ENCODE results near the gene NLRP6. TPM values are rescaled to one million over a fixed set of nuclear protein-coding genes. Genes with fewer than 3 reads are reported as not detected.
A peak's percentile ranks its signal among the peaks of the same experiment; 100 is the strongest.

The NLRP6 gene
- not detected for polyA plus RNA-seq (2013, experiment 1 of 2)
- polyA plus RNA-seq (2013, experiment 2 of 2), result not detected

- Histone ChIP-seq H3K36me3 (ENCODE audit: control insufficient read depth, insufficient read depth, low read length) (no peaks in the 10 kb centered on the region), H4K8ac (ENCODE audit: low read depth, low read length) (no peak within 1 kb of the TSS), H3K23ac (ENCODE audit: low read length) (no peak within 1 kb of the TSS), H3K9ac (ENCODE audit: low read length) (no peak within 1 kb of the TSS), H3K27ac (ENCODE audit: low read depth, low read length) (no peak within 1 kb of the TSS), H3K18ac (ENCODE audit: low read length) (no peak within 1 kb of the TSS), H2BK120ac (ENCODE audit: low read depth, low read length) (no peak within 1 kb of the TSS), H4K5ac (ENCODE audit: low read length) (no peak within 1 kb of the TSS), H3K4me1 (ENCODE audit: control insufficient read depth, low read depth, low read length) (no peaks in the 10 kb centered on the region), H3K4me3 (ENCODE audit: low read length) (no peak within 1 kb of the TSS), H3K4me2 (ENCODE audit: low read length) (no peak within 1 kb of the TSS), H3K4ac (ENCODE audit: low read depth, low read length) (no peak within 1 kb of the TSS), H2AK5ac (ENCODE audit: low read length) (no peak within 1 kb of the TSS), H3K79me1 (ENCODE audit: low read length) (no peaks in the 10 kb centered on the region), H3K27me3 (ENCODE audit: insufficient read depth, low read length, poor library complexity) (no peaks in the 10 kb centered on the region), H3K79me2 (ENCODE audit: control insufficient read depth, insufficient read depth, low read length) (no peaks in the 10 kb centered on the region), H2BK5ac (ENCODE audit: low read length) (no peak within 1 kb of the TSS), H2BK15ac (replicated peaks; ENCODE audit: low read depth) (no peak within 1 kb of the TSS), H3K56ac (ENCODE audit: low read length) (no peak within 1 kb of the TSS)
- no peak for DNase-seq
- WGBS (ENCODE audit: extremely low coverage, insufficient coverage, low lambda C conversion rate), result no CpG with 5 or more reads among the region's 21 CpGs
These were observed at the start of gene NLRP6 for GRCh38 chr11:278001-278951. Gene NLRP6 (plus strand): TSS chr11:278407. CDS start chr11:278570, 163 bp downstream.

GRCh38 chr11:230431-230830 lies 47.8 kb upstream of the NLRP6 start:
- H3K4me1 ChIP-seq (ENCODE audit: control insufficient read depth, low read depth, low read length), result no peaks in the 10 kb centered on the region
- H2BK15ac ChIP-seq (replicated peaks; ENCODE audit: low read depth), result no peak overlapping the region
- no peak overlapping the region for H3K4ac ChIP-seq (ENCODE audit: low read depth, low read length)
- no peaks in the 10 kb centered on the region for H3K79me2 ChIP-seq (ENCODE audit: control insufficient read depth, insufficient read depth, low read length)
- no peak overlapping the region for H3K23ac ChIP-seq (ENCODE audit: low read length)
- H3K56ac ChIP-seq (ENCODE audit: low read length), result no peak overlapping the region
- no peak overlapping the region for H3K27ac ChIP-seq (ENCODE audit: low read depth, low read length)
- H2BK5ac ChIP-seq (ENCODE audit: low read length), result no peak overlapping the region
- no peaks in the 10 kb centered on the region for H3K27me3 ChIP-seq (ENCODE audit: insufficient read depth, low read length, poor library complexity)
- H3K36me3 ChIP-seq (ENCODE audit: control insufficient read depth, insufficient read depth, low read length), result no peaks in the 10 kb centered on the region
- no peak overlapping the region for H4K8ac ChIP-seq (ENCODE audit: low read depth, low read length)
- H2AK5ac ChIP-seq (ENCODE audit: low read length), result no peak overlapping the region
- DNase-seq, result no peak
- no peaks in the 10 kb centered on the region for H3K79me1 ChIP-seq (ENCODE audit: low read length)
- no CpG with 5 or more reads among the region's 10 CpGs for WGBS (ENCODE audit: extremely low coverage, insufficient coverage, low lambda C conversion rate)
- no peak overlapping the region for H3K4me3 ChIP-seq (ENCODE audit: low read length)
- no peak overlapping the region for H2BK120ac ChIP-seq (ENCODE audit: low read depth, low read length)
- H3K18ac ChIP-seq (ENCODE audit: low read length), result no peak overlapping the region
- H3K4me2 ChIP-seq (ENCODE audit: low read length), result no peak overlapping the region
- H3K9ac ChIP-seq (ENCODE audit: low read length), result no peak overlapping the region
- no peak overlapping the region for H4K5ac ChIP-seq (ENCODE audit: low read length)

- WGBS (ENCODE audit: extremely low coverage, insufficient coverage, low lambda C conversion rate), result no CpG with 5 or more reads among the region's 20 CpGs
- H4K8ac ChIP-seq (ENCODE audit: low read depth, low read length), result no peak overlapping the region
These were observed 45.2 kb upstream of the NLRP6 start for GRCh38 chr11:232783-233565.

GRCh38 chr11:235180-235579 lies 43.0 kb upstream of the NLRP6 start:
- H3K4me1 ChIP-seq (ENCODE audit: control insufficient read depth, low read depth, low read length), result no peaks in the 10 kb centered on the region
- H3K9ac ChIP-seq (ENCODE audit: low read length), result peak overlapping the region; percentile 86
- no peak overlapping the region for H2BK15ac ChIP-seq (replicated peaks; ENCODE audit: low read depth)
- peaks cover 5% of the 10 kb centered on the region for H3K79me1 ChIP-seq (ENCODE audit: low read length)
- no peak overlapping the region for H2BK5ac ChIP-seq (ENCODE audit: low read length)
- no peak overlapping the region for H3K4me2 ChIP-seq (ENCODE audit: low read length)
- no peak overlapping the region for H3K4me3 ChIP-seq (ENCODE audit: low read length)
- no peak overlapping the region for H3K27ac ChIP-seq (ENCODE audit: low read depth, low read length)
- no peaks in the 10 kb centered on the region for H3K36me3 ChIP-seq (ENCODE audit: control insufficient read depth, insufficient read depth, low read length)
- H2BK120ac ChIP-seq (ENCODE audit: low read depth, low read length), result no peak overlapping the region
- H2AK5ac ChIP-seq (ENCODE audit: low read length), result no peak overlapping the region
- DNase-seq, result no peak
- peak overlapping the region; percentile 88 for H3K56ac ChIP-seq (ENCODE audit: low read length)
- H3K23ac ChIP-seq (ENCODE audit: low read length), result no peak overlapping the region
- H3K4ac ChIP-seq (ENCODE audit: low read depth, low read length), result no peak overlapping the region
- no peak overlapping the region for H4K5ac ChIP-seq (ENCODE audit: low read length)
- no peaks in the 10 kb centered on the region for H3K27me3 ChIP-seq (ENCODE audit: insufficient read depth, low read length, poor library complexity)
- no CpG with 5 or more reads among the region's 8 CpGs for WGBS (ENCODE audit: extremely low coverage, insufficient coverage, low lambda C conversion rate)
- no peak overlapping the region for H3K18ac ChIP-seq (ENCODE audit: low read length)
- H4K8ac ChIP-seq (ENCODE audit: low read depth, low read length), result no peak overlapping the region
- H3K79me2 ChIP-seq (ENCODE audit: control insufficient read depth, insufficient read depth, low read length), result peaks cover 19% of the 10 kb centered on the region

More at GRCh38 chr11:232783-233565, 45.2 kb upstream of the NLRP6 start:
- Histone ChIP-seq H3K36me3 (ENCODE audit: control insufficient read depth, insufficient read depth, low read length) (no peaks in the 10 kb centered on the region), H3K4me3 (ENCODE audit: low read length) (no peak overlapping the region), H3K79me2 (ENCODE audit: control insufficient read depth, insufficient read depth, low read length) (peaks cover 10% of the 10 kb centered on the region), H3K27ac (ENCODE audit: low read depth, low read length) (no peak overlapping the region), H3K27me3 (ENCODE audit: insufficient read depth, low read length, poor library complexity) (no peaks in the 10 kb centered on the region), H2BK15ac (replicated peaks; ENCODE audit: low read depth) (no peak overlapping the region), H3K79me1 (ENCODE audit: low read length) (no peaks in the 10 kb centered on the region), H3K4ac (ENCODE audit: low read depth, low read length) (no peak overlapping the region), H3K23ac (ENCODE audit: low read length) (no peak overlapping the region), H2BK5ac (ENCODE audit: low read length) (no peak overlapping the region), H3K56ac (ENCODE audit: low read length) (no peak overlapping the region), H3K18ac (ENCODE audit: low read length) (no peak overlapping the region), H2BK120ac (ENCODE audit: low read depth, low read length) (no peak overlapping the region), H4K5ac (ENCODE audit: low read length) (no peak overlapping the region), H3K9ac (ENCODE audit: low read length) (no peak overlapping the region), H3K4me1 (ENCODE audit: control insufficient read depth, low read depth, low read length) (no peaks in the 10 kb centered on the region), H2AK5ac (ENCODE audit: low read length) (no peak overlapping the region), H3K4me2 (ENCODE audit: low read length) (no peak overlapping the region)
- no peak for DNase-seq

- H2BK15ac ChIP-seq (replicated peaks; ENCODE audit: low read depth), result no peak overlapping the region
- no peaks in the 10 kb centered on the region for H3K4me1 ChIP-seq (ENCODE audit: control insufficient read depth, low read depth, low read length)
- peak overlapping the region; percentile 84 for H3K4me2 ChIP-seq (ENCODE audit: low read length)
- no peaks in the 10 kb centered on the region for H3K36me3 ChIP-seq (ENCODE audit: control insufficient read depth, insufficient read depth, low read length)
- peak overlapping the region; percentile 86 for H3K9ac ChIP-seq (ENCODE audit: low read length)
- peak overlapping the region; percentile 77 for H3K18ac ChIP-seq (ENCODE audit: low read length)
- peak overlapping the region; percentile 88 for H3K56ac ChIP-seq (ENCODE audit: low read length)
- peak overlapping the region; percentile 75 for H3K4me3 ChIP-seq (ENCODE audit: low read length)
- H3K23ac ChIP-seq (ENCODE audit: low read length), result no peak overlapping the region
- H3K79me1 ChIP-seq (ENCODE audit: low read length), result peaks cover 5% of the 10 kb centered on the region
- no peak overlapping the region for H2AK5ac ChIP-seq (ENCODE audit: low read length)
- no peak overlapping the region for H4K8ac ChIP-seq (ENCODE audit: low read depth, low read length)
- H3K79me2 ChIP-seq (ENCODE audit: control insufficient read depth, insufficient read depth, low read length), result peaks cover 19% of the 10 kb centered on the region
- H3K4ac ChIP-seq (ENCODE audit: low read depth, low read length), result no peak overlapping the region
- H2BK120ac ChIP-seq (ENCODE audit: low read depth, low read length), result no peak overlapping the region
- no peak for DNase-seq
- no CpG with 5 or more reads among the region's 13 CpGs for WGBS (ENCODE audit: extremely low coverage, insufficient coverage, low lambda C conversion rate)
- H3K27ac ChIP-seq (ENCODE audit: low read depth, low read length), result no peak overlapping the region
- no peaks in the 10 kb centered on the region for H3K27me3 ChIP-seq (ENCODE audit: insufficient read depth, low read length, poor library complexity)
- H4K5ac ChIP-seq (ENCODE audit: low read length), result no peak overlapping the region
- H2BK5ac ChIP-seq (ENCODE audit: low read length), result no peak overlapping the region
These were observed 42.6 kb upstream of the NLRP6 start for GRCh38 chr11:235609-235996.

Data from mesendoderm (in vitro differentiated cells).